ENCODE measurements around the gene GRIN2A. TPM values are rescaled to one million over a fixed set of nuclear protein-coding genes. Genes with fewer than 3 reads are reported as not detected.

The GRIN2A gene
- total and polyA plus RNA-seq, 2 of the 8 experiments (the other 6 are each of a cell fraction or from before 2014, with no cell fraction given), result 0.18 to 1.8 TPM

- TF ChIP-seq SIX5 (IDR thresholded peaks at IDR 0.05; ENCODE audit: low read depth, low read length) (no peak), KDM4A (IDR thresholded peaks at IDR 0.05; ENCODE audit: low read depth, low read length, severe bottlenecking) (peak; percentile 57), RNF2 (IDR thresholded peaks at IDR 0.05; ENCODE audit: borderline replicate concordance, low read depth, low read length, missing control alignments, poor library complexity, severe bottlenecking) (no peak), RXRA (IDR thresholded peaks at IDR 0.05; ENCODE audit: insufficient read depth, low read depth, low read length) (no peak), POU5F1 (IDR thresholded peaks at IDR 0.05; ENCODE audit: low read depth, low read length) (no peak), SP1 (IDR thresholded peaks at IDR 0.05; ENCODE audit: low read depth, low read length) (no peak), TEAD4 (IDR thresholded peaks at IDR 0.05; ENCODE audit: low read depth, low read length) (no peak), CHD1 (IDR thresholded peaks at IDR 0.05; ENCODE audit: low read depth, low read length) (no peak; the same call in 1 of the 2 replicates), CEBPB (IDR thresholded peaks at IDR 0.05; ENCODE audit: low read depth, low read length) (no peak), RFX5 (IDR thresholded peaks at IDR 0.05; ENCODE audit: borderline replicate concordance, low read depth, low read length) (no peak), ASH2L (IDR thresholded peaks at IDR 0.05; ENCODE audit: low read length) (peak; percentile 73), SIRT6 (IDR thresholded peaks at IDR 0.05; ENCODE audit: low read length) (no peak)
These were observed 142.8 kb downstream of the GRIN2A start (continued) for GRCh38 chr16:10039220-10040096.
